IMR-90 (cell line): Measurements from ENCODE around the gene ZNF385C.

Experiments
- CEBPB ChIP-seq: IDR thresholded peaks from 2 replicates; pipeline ENCODE4 v1.6.1; 2012; ENCODE audit warnings: low read depth, low read length, improper control_type of control experiment
- CHD1 ChIP-seq: IDR thresholded peaks from 2 replicates; pipeline ENCODE4 v1.6.1; 2012; ENCODE audit warnings: low read depth, low read length, improper control_type of control experiment
- CTCF ChIP-seq: conservative IDR thresholded peaks from 2 replicates; pipeline ENCODE4 v1.5.1; 2012; ENCODE audit warnings: mild to moderate bottlenecking, low read depth, low read length, improper control_type of control experiment
- FOS ChIP-seq: fragments of 150-350 bp; IDR thresholded peaks from 2 replicates; pipeline ENCODE4 v1.6.1; 2016; ENCODE audit warnings: low read depth, low read length
- MAZ ChIP-seq: IDR thresholded peaks from 2 replicates; pipeline ENCODE4 v1.6.1; 2012; ENCODE audit warnings: low read depth, mild to moderate bottlenecking, low read length, improper control_type of control experiment, moderate library complexity, borderline replicate concordance
- MXI1 ChIP-seq: IDR thresholded peaks from 2 replicates; pipeline ENCODE4 v1.6.1; 2012; ENCODE audit warnings: low read depth, mild to moderate bottlenecking, low read length, moderate library complexity, borderline replicate concordance
- POLR2A ChIP-seq: IDR thresholded peaks from 2 replicates; pipeline ENCODE4 v1.6.1; 2012; ENCODE audit warnings: mild to moderate bottlenecking, low read depth, low read length
- RAD21 ChIP-seq: IDR thresholded peaks from 2 replicates; pipeline ENCODE4 v1.6.1; 2012; ENCODE audit warnings: low read length, improper control_type of control experiment
- RCOR1 ChIP-seq: IDR thresholded peaks from 2 replicates; pipeline ENCODE4 v1.6.1; 2012; ENCODE audit warnings: mild to moderate bottlenecking, low read length, improper control_type of control experiment; ENCODE audit not compliant: insufficient replicate concordance
- RFX5 ChIP-seq: IDR thresholded peaks from 2 replicates; pipeline ENCODE4 v1.8.0; 2012; ENCODE audit warnings: low read depth, mild to moderate bottlenecking, low read length, moderate library complexity
- SMC3 ChIP-seq: fragments of 150-350 bp; IDR thresholded peaks from 2 replicates; pipeline ENCODE4 v1.6.1; 2016; ENCODE audit warnings: low read depth, mild to moderate bottlenecking, antibody characterized with exemption, low read length, moderate library complexity

GRCh38 chr17:41988418-41988817 lies 109.9 kb downstream of the ZNF385C start:
- TF ChIP-seq RAD21: no peak
- no peak for TF ChIP-seq CTCF
- no peak for TF ChIP-seq RCOR1
- TF ChIP-seq RFX5: no peak
- TF ChIP-seq POLR2A: no peak
- TF ChIP-seq FOS: no peak
- no peak for TF ChIP-seq CHD1
- no peak for TF ChIP-seq SMC3
- TF ChIP-seq CEBPB: no peak
- TF ChIP-seq MAZ: no peak
- TF ChIP-seq MXI1: no peak
